GM12891 (cell line): ENCODE measurements around the gene C1orf116.

Source experiments
- PAX5 ChIP-seq: IDR thresholded peaks from 2 replicates; pipeline ENCODE4 v1.6.1; 2011; ENCODE audit warnings: low read length, moderate library complexity, mild to moderate bottlenecking; ENCODE audit not compliant: insufficient read depth, severe bottlenecking
- POLR2A ChIP-seq: IDR thresholded peaks from 2 replicates; pipeline ENCODE4 v1.6.1; 2011; ENCODE audit warnings: low read depth, low read length, control low read depth
- POLR2AphosphoS5 ChIP-seq: IDR thresholded peaks from 2 replicates; pipeline ENCODE4 v1.6.1; 2011; ENCODE audit warnings: low read depth, low read length, control low read depth
- POU2F2 ChIP-seq: IDR thresholded peaks from 2 replicates; pipeline ENCODE4 v1.6.1; 2011; ENCODE audit warnings: low read depth, mild to moderate bottlenecking, control low read depth, low read length, moderate library complexity
- SPI1 ChIP-seq: IDR thresholded peaks from 2 replicates; pipeline ENCODE4 v1.6.1; 2011; ENCODE audit warnings: low read depth, low read length, control low read depth
- TAF1 ChIP-seq: IDR thresholded peaks from 2 replicates; pipeline ENCODE4 v1.6.1; 2011; ENCODE audit warnings: low read depth, low read length, control low read depth

DNA sequence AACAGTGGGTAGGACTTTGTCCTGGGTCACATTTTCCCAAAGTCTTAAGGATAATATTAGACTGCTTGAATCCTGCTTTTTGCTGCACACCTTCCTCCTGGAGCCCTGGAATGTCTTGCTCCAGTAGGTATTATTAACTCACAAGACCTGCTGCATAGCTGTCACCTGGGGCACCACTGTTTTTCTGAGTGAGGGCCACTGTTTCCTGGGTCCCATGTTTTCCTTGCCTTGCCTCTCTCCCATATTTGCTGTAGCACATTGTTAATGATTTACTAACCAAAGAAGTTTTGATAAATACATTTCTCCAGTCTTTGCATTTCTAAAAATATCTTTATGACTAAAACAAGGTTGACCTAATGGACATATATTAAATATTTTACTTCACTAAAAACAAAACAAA lies 39.8 kb downstream of the C1orf116 start:
- no peak for TF ChIP-seq TAF1
- TF ChIP-seq PAX5, result no peak
- TF ChIP-seq POLR2AphosphoS5, result no peak
- TF ChIP-seq POLR2A, result no peak
- no peak for TF ChIP-seq POU2F2
- TF ChIP-seq SPI1, result no peak
